Rectal smooth muscle tissue (tissue), 1 donor: Measurements from ENCODE around the gene MLH1.
"Not testable (repeated sequence)": the region's sequence is repeated elsewhere in the genome, so short reads cannot be mapped to it uniquely, and the experiment has no call there.

Experiments used
- H3K27ac ChIP-seq: one replicate; pipeline ENCODE4 v1.7.0; 2013; ENCODE audit warnings: low read depth, low read length, inconsistent platforms
- H3K27me3 ChIP-seq: one replicate; pipeline ENCODE4 v1.7.0; 2013; ENCODE audit warnings: low read length; ENCODE audit not compliant: control insufficient read depth, insufficient read depth
- H3K36me3 ChIP-seq: one replicate; pipeline ENCODE4 v1.7.0; 2013; ENCODE audit warnings: low read length; ENCODE audit not compliant: control insufficient read depth, insufficient read depth
- H3K4me1 ChIP-seq: one replicate; pipeline ENCODE4 v1.7.0; 2013; ENCODE audit warnings: low read length; ENCODE audit not compliant: control insufficient read depth, insufficient read depth
- H3K4me3 ChIP-seq: one replicate; pipeline ENCODE4 v1.7.0; 2013; ENCODE audit warnings: low read length
- H3K9ac ChIP-seq: one replicate; pipeline ENCODE4 v1.7.0; 2013; ENCODE audit warnings: low read length

The MLH1 gene

DNA sequence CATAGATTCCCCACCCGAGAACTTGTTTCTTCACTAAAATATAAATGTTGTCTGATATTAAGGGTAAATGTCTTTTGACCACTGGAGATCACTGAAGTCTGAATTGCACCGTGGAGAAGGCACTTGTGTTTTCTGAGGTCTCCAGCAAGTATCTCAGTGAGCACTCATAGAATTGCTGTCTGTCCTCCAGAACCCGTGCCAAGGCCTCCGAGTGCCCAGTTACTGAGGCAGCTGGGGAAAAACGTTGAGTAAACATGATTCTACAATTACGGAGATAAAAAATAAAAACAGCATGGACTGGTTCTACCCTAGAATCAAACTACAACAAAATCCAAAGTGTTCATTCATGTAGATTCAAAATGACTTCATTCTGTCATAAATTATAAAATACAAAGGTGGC is 60.0 kb downstream of the MLH1 start:
- Histone ChIP-seq H3K4me3 (no peak overlapping the region), H3K36me3 (peaks cover 31% of the 10 kb centered on the region), H3K27ac (no peak overlapping the region), H3K9ac (no peak overlapping the region), H3K4me1 (peaks cover 4% of the 10 kb centered on the region), H3K27me3 (no peaks in the 10 kb centered on the region)

DNA sequence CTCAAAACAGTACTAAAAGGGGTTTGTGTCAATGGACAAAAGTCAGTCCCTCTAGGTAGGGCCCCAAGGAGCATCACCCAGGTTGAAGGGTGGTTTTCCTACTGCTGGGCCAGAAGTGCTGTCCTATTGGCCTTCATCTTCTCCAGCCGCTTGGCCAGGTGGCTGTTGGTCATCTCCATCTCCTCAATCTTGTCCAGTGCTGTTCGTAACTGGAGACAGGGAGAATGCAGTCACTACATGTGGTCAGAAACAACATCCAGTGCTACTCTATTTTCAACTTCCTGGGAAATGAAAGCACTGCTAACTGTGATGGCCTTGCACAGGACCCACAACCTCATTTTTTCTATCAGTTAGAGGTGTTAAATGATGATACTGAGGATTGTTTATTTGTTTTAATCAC is 60.4 kb downstream of the MLH1 start:
- Histone ChIP-seq H3K4me3 (no peak overlapping the region), H3K4me1 (peaks cover 4% of the 10 kb centered on the region), H3K27ac (no peak overlapping the region), H3K27me3 (no peaks in the 10 kb centered on the region), H3K36me3 (peaks cover 27% of the 10 kb centered on the region), H3K9ac (no peak overlapping the region)

DNA sequence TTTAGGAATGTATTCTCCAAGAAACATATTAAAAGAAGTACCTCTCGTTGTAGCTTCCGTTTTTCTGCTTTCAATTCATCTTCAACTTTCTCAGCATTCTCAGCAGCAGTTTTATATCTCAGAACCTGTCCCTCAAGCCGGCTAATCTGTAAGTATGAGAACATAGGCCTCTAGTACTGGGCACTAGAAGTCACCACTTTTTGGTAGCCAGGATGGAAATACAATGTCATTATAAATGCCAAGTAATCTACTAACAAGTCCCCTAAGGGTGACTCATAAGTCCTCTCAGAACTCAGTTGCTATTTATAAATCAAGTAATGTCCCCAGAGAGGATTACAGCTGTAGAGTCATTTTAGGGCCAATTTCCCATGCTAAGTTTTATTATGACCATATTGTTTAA is 61.1 kb downstream of the MLH1 start:
- Histone ChIP-seq H3K9ac (no peak overlapping the region), H3K27me3 (no peaks in the 10 kb centered on the region), H3K4me1 (peaks cover 4% of the 10 kb centered on the region), H3K36me3 (peaks cover 22% of the 10 kb centered on the region), H3K4me3 (no peak overlapping the region), H3K27ac (no peak overlapping the region)

DNA sequence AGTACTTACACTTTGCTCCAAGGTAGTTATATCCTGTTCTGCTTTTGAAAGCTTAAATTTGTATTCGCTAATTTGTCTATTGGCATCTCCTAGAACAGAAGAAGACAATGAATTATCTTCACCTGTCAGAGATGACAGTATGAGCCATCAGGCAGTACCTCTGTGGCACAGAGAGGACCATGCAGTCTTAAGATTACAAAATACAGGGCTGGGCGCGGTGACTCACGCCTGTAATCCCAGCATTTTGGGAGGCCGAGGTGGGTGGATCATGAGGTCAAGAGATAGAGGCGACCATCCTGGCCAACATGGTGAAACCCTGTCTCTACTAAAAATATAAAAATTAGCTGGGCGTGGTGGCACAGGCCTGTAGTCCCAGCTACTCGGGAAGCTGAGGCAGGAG is 61.8 kb downstream of the MLH1 start:
- H3K4me1 ChIP-seq, H3K27ac ChIP-seq, H3K27me3 ChIP-seq, H3K9ac ChIP-seq, H3K4me3 ChIP-seq: not testable (repeated sequence)
- peaks cover 16% of the 10 kb centered on the region for H3K36me3 ChIP-seq

DNA sequence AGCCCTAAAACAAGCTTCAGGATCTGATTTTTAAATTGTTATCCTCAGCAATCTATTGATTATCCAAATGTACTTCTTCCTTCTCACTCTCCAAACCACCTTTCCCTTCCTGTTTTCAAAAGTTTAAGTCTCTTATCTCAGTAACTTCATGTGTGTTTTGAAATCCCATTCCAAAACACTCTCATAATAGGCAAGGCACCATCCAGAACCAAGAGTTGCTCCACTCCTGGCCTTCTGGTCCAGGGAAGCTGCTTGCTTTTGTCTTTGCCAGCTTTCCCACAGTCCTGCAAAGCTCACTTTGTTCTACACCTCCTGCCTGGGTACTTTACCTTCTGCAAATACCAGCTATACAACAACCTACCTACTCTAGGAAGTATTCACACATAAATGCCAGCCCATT is 63.5 kb downstream of the MLH1 start:
- H3K4me3 ChIP-seq: no peak overlapping the region
- H3K27ac ChIP-seq: no peak overlapping the region
- no peaks in the 10 kb centered on the region for H3K27me3 ChIP-seq
- no peak overlapping the region for H3K9ac ChIP-seq
- peaks cover 4% of the 10 kb centered on the region for H3K4me1 ChIP-seq
- H3K36me3 ChIP-seq: peaks cover 11% of the 10 kb centered on the region

DNA sequence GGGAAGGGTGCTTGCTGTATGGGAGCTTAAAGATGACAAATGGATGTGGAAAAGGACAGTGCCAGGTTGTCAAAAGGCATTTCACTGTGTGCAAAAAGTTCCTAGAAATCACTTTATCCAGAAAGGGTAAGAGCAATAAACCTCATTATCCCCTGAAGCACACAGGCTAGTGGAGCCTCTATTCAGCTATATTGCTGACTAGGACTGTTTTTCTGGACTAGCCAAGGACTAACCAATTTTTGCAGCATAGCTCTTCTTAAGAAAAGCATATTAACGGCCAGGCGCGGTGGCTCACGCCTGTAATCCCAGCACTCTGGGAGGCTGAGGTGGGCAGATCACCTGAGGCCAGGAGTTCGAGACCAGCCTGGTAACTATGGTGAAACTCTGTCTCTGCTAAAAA is 64.8 kb downstream of the MLH1 start:
- Histone ChIP-seq H3K4me1 (peaks cover 4% of the 10 kb centered on the region), H3K36me3 (peaks cover 16% of the 10 kb centered on the region), H3K27me3 (no peaks in the 10 kb centered on the region), H3K9ac (no peak overlapping the region), H3K4me3 (no peak overlapping the region), H3K27ac (no peak overlapping the region)

DNA sequence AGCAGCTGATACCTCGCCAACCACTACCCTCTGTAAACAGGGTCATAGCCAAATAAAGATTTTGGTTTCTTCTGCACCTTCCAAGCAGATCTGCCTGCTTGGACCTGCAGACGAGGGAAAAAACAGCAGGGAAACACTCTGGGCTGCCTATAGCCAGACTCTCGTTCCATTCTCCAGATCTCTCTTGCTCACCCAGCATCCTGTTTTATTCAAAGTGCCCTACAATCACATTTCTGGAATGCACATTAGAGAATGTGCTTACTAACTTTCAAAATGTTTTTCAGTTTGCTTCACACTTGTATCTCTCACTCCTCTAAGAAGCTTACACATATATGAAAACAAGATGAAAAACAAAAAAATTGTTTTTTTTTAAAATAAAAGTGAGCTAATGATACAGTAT is 71.4 kb downstream of the MLH1 start:
- peaks cover 13% of the 10 kb centered on the region for H3K36me3 ChIP-seq
- no peak overlapping the region for H3K27ac ChIP-seq
- no peak overlapping the region for H3K4me3 ChIP-seq
- no peak overlapping the region for H3K9ac ChIP-seq
- no peaks in the 10 kb centered on the region for H3K27me3 ChIP-seq
- no peaks in the 10 kb centered on the region for H3K4me1 ChIP-seq

DNA sequence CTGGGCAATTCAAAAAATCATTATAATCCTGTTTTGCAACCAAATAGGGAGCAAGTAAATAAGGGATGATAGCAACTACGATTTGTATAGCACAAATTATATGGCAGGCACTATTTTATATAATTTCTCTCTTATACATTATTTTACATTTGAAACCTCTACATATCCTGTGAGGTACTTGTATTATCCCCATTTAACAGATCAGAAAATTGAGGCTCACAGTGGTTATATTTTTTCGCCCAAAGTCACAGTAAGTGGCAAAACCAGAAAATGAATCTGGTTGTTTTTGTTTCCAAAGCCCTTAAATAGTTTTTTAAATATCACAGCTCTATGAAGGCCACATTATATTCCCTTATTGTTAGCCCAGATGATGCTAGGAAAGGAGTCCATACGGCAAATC is 74.3 kb downstream of the MLH1 start:
- Histone ChIP-seq H3K36me3 (peaks cover 15% of the 10 kb centered on the region), H3K9ac (no peak overlapping the region), H3K27ac (no peak overlapping the region), H3K27me3 (no peaks in the 10 kb centered on the region), H3K4me3 (no peak overlapping the region), H3K4me1 (peaks cover under 1% of the 10 kb centered on the region)

DNA sequence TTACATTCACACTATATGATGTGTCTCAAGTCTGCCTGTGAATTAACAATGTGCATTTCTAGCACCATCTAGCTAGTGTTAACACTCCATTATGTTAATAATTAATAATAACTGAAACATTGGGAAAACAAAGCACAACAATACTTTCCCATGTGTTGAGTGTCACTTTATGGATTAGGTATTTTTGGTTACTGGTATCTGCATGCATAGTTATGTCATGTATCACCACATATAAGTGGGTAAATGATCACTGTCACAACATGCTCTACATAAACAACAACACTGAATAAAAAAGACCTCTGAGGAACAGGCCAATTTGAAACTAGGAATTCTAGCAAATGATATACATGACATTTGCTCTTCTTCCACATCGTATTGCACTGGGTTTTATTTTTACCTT is 74.7 kb downstream of the MLH1 start:
- H3K4me3 ChIP-seq: no peak overlapping the region
- H3K4me1 ChIP-seq: peaks cover 2% of the 10 kb centered on the region
- no peak overlapping the region for H3K27ac ChIP-seq
- peaks cover 11% of the 10 kb centered on the region for H3K36me3 ChIP-seq
- no peaks in the 10 kb centered on the region for H3K27me3 ChIP-seq
- no peak overlapping the region for H3K9ac ChIP-seq

DNA sequence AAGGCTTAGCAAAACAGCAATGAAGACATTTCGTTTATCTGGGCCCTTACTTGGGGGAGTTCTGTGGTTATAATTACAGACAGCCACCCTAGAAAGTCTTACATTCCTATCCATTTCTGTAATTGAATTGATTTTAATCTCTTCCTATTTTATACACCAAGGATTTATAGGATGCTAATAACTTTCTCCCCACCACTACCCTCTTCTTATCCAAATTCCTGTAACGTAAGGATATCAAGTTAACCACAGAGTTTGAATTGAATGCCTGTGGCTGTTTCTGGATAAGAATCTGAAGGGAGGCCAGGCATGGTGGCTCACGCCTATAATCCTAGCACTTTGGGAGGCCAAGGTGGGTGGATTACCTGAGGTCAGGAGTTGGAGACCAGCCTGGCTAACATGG is 78.6 kb downstream of the MLH1 start:
- Histone ChIP-seq H3K4me1 (peaks cover 2% of the 10 kb centered on the region), H3K36me3 (peaks cover 10% of the 10 kb centered on the region), H3K27me3 (no peaks in the 10 kb centered on the region), H3K27ac (no peak overlapping the region), H3K4me3 (no peak overlapping the region), H3K9ac (no peak overlapping the region)

DNA sequence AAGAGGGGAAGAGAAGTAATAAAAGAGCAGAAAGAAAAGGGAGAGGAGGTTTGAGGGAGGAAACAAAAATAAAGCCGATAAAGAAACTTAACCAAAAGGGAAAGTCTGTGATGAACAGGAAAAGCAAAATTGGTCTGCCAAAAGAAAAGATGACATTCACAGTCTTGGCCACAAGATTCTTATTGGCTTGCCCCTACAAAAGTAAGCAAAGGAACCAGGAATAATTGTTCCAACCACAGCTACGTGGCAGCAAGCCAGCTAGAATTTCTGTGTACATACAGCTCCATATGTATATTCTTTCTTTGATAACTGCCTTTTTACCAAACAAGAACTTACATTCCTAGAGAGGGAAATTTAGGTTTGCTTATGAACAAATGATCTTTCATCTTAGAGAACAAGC is 79.6 kb downstream of the MLH1 start:
- Histone ChIP-seq H3K27me3 (no peaks in the 10 kb centered on the region), H3K9ac (no peak overlapping the region), H3K27ac (no peak overlapping the region), H3K4me1 (peaks cover 2% of the 10 kb centered on the region), H3K36me3 (peaks cover 10% of the 10 kb centered on the region), H3K4me3 (no peak overlapping the region)

DNA sequence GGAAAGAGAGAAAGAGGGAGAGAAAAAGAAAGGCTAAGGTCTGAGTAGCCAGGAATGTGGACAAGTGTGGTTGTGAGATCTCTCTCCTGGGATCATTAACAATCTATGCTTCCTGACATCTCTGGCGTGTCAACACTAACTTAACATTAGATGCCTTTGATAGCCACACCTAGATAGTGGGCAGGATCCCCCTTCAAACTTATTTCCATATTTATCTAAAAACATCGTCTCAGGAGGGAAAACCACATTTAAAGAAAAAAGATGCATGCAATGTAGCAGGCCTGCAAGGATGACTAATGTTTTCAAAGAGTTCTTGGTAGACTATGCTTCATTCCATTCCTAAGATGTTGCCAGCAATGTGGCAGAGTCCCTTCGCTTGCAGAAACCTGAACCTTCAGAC is 80.9 kb downstream of the MLH1 start:
- Histone ChIP-seq H3K36me3 (peaks cover 10% of the 10 kb centered on the region), H3K27ac (no peak overlapping the region), H3K27me3 (no peaks in the 10 kb centered on the region), H3K4me3 (no peak overlapping the region), H3K9ac (no peak overlapping the region), H3K4me1 (peaks cover 2% of the 10 kb centered on the region)

DNA sequence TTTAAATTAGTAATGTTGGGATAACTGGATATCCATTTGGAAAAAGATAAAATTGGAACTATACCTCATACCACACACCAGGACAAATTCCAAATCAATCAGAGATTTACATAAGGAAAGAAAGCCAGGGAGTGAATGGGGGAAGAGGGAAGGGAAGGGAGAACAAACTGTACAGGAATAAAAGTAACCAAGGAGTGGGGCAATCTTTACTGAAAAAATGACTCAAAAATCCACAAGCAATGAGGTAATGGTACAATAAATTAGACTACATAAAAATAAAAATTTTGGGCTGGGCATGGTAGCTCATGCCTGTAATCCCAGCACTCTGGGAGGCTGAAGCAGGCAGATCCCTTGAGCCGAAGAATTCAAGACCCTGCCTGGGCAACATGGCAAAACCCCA is 82.6 kb downstream of the MLH1 start:
- no peak overlapping the region for H3K4me3 ChIP-seq
- H3K4me1 ChIP-seq: peaks cover 2% of the 10 kb centered on the region
- H3K9ac ChIP-seq: no peak overlapping the region
- H3K36me3 ChIP-seq: peaks cover 10% of the 10 kb centered on the region
- H3K27me3 ChIP-seq: no peaks in the 10 kb centered on the region
- no peak overlapping the region for H3K27ac ChIP-seq

DNA sequence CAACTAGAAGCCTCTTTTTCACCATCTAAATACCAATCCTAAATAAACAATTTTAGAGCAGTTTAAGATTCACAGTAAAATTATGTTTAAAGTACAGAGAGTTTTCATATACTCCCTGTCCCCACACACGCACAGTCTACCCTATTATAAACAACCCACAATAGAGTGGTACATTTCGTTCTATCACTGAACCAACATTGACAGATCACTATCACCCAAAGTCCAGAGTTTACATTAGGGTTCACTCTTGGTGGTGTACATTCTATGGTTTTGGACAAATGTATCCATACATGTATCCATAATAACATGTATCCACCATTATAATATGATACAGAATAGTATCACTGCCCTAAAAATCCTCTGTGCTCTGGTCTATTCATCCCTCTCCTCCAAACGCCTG is 89.0 kb downstream of the MLH1 start:
- Histone ChIP-seq H3K27ac (no peak overlapping the region), H3K36me3 (peaks cover 5% of the 10 kb centered on the region)

More for the DNA sequence above, 89.0 kb downstream of the MLH1 start:
- no peak overlapping the region for H3K4me3 ChIP-seq
- no peak overlapping the region for H3K9ac ChIP-seq
- H3K4me1 ChIP-seq: no peaks in the 10 kb centered on the region
- H3K27me3 ChIP-seq: no peaks in the 10 kb centered on the region
